NCI-H774 (cell line): ENCODE measurements around the gene TSPAN9.
A peak's percentile ranks its signal among the peaks of the same experiment; 100 is the strongest.

Experiments used
- DNase-seq: peaks from one replicate; lab custom pipeline; 2025; lab: John Stamatoyannopoulos, UW

Gene TSPAN9

GRCh38 chr12:3124917-3125316, 47.7 kb downstream of the TSPAN9 start:
- no peak for DNase-seq

GRCh38 chr12:3125674-3126073, 48.5 kb downstream of the TSPAN9 start:
- no peak for DNase-seq

- no peak for DNase-seq
Observed at GRCh38 chr12:3127832-3128231, 50.7 kb downstream of the TSPAN9 start.

GRCh38 chr12:3128498-3129293, 51.5 kb downstream of the TSPAN9 start:
- DNase-seq: no peak

- no peak for DNase-seq
Observed at GRCh38 chr12:3129301-3130056, 52.3 kb downstream of the TSPAN9 start.

- DNase-seq: no peak
Observed at GRCh38 chr12:3130057-3130830, 53.1 kb downstream of the TSPAN9 start.

- DNase-seq: peak; percentile 57
Observed at GRCh38 chr12:3131129-3131528, 54.0 kb downstream of the TSPAN9 start.

- no peak for DNase-seq
Observed at GRCh38 chr12:3132636-3133404, 55.6 kb downstream of the TSPAN9 start.

- no peak for DNase-seq
Observed at GRCh38 chr12:3133405-3133783, 56.2 kb downstream of the TSPAN9 start.

- DNase-seq: no peak
Observed at GRCh38 chr12:3134126-3134525, 56.9 kb downstream of the TSPAN9 start.

- DNase-seq: no peak
Observed at GRCh38 chr12:3134526-3135135, 57.5 kb downstream of the TSPAN9 start.

GRCh38 chr12:3135522-3136461, 58.6 kb downstream of the TSPAN9 start:
- peak; percentile 36 for DNase-seq

- DNase-seq: no peak
Observed at GRCh38 chr12:3136641-3137267, 59.6 kb downstream of the TSPAN9 start.

GRCh38 chr12:3137268-3137781, 60.1 kb downstream of the TSPAN9 start:
- DNase-seq: no peak

GRCh38 chr12:3137814-3138445, 60.8 kb downstream of the TSPAN9 start:
- no peak for DNase-seq

GRCh38 chr12:3138941-3139511, 61.8 kb downstream of the TSPAN9 start:
- no peak for DNase-seq

- DNase-seq: no peak
Observed at GRCh38 chr12:3139760-3140159, 62.6 kb downstream of the TSPAN9 start.

- DNase-seq: no peak
Observed at GRCh38 chr12:3140284-3140683, 63.1 kb downstream of the TSPAN9 start.
